Gastrocnemius medialis (tissue), 4 donors: ENCODE data around the gene HLA-A. TPM values are rescaled to one million over a fixed set of nuclear protein-coding genes. Genes with fewer than 3 reads are reported as not detected.

Experiments used
- ATAC-seq, 2 donors: fragments of 150-250 bp; one replicate each; pipeline ENCODE4 v1.9.1; 2016
- DNase-seq, 2 donors: peaks; one replicate each; pipeline ENCODE4 v3.0.0-alpha.2; 2019
- H3K27ac ChIP-seq, 4 donors: fragments of 200-600 bp; sonication (generic); 1 replicate in 1 of 4; 2 replicates in 3 of 4; pipeline ENCODE4 v1.5.1; 2016 to 2018; ENCODE audit warnings: mild to moderate bottlenecking in 2 of 4, moderate library complexity in 1 of 4
- H3K27me3 ChIP-seq, 3 donors: fragments of 200-600 bp; sonication (generic) in 2 of 3; 1 replicate in 1 of 3; 2 replicates in 2 of 3; pipeline versions ENCODE4 v1.5.1 to v1.6.0; 2016 to 2019; ENCODE audit warnings: mild to moderate bottlenecking in 1 of 3, moderate library complexity in 1 of 3
- H3K36me3 ChIP-seq, 2 donors: fragments of 200-600 bp; sonication (generic) in 1 of 2; one replicate each; pipeline ENCODE4 v1.5.1; 2017 to 2018
- H3K4me1 ChIP-seq, 2 donors: fragments of 200-600 bp; sonication (generic) in 1 of 2; one replicate each; pipeline ENCODE4 v1.5.1; 2016 to 2017; ENCODE audit warnings: mild to moderate bottlenecking in 2 of 2
- H3K4me3 ChIP-seq, 4 donors: fragments of 200-600 bp; sonication (generic) in 3 of 4; 1 replicate in 1 of 4; 2 replicates in 3 of 4; pipeline ENCODE4 v1.5.1; 2016 to 2019; ENCODE audit warnings: mild to moderate bottlenecking in 2 of 4
- H3K9me3 ChIP-seq, 3 donors: fragments of 200-600 bp; sonication (generic) in 2 of 3; 1 replicate in 1 of 3; 2 replicates in 2 of 3; pipeline ENCODE4 v1.5.1; 2016 to 2019
- CTCF ChIP-seq, 5 experiments: fragments of 450-650 bp in 3 of 5; fragments of 200-600 bp in 2 of 5; sonication (generic) in 2 of 5; IDR thresholded peaks in 4 of 5; conservative IDR thresholded peaks in 1 of 5; 1 replicate in 4 of 5; 2 replicates in 1 of 5; pipeline ENCODE4 v1.5.1; 2016 to 2019; ENCODE audit warnings: antibody characterized with exemption in 5 of 5, mild to moderate bottlenecking in 3 of 5, moderate library complexity in 3 of 5
- POLR2A ChIP-seq, 2 donors: fragments of 450-650 bp; IDR thresholded peaks; one replicate each; pipeline ENCODE4 v1.6.1; 2017; ENCODE audit warnings: antibody characterized with exemption in 2 of 2, mild to moderate bottlenecking in 2 of 2, moderate library complexity in 2 of 2
- in situ Hi-C, 4 donors: fragments of 200-750 bp; cut with MboI; loops; one replicate each; pipeline versions ENCODE4 v1.15.0 to v1.8.0; 2017; ENCODE audit warnings: low sequenced_read_pairs in 4 of 4
- intact Hi-C: fragments of 100-400 bp; cut with DNase I; formaldehyde crosslinking; loops from one replicate; pipeline ENCODE4 v1.15.1; 2023; ENCODE audit warnings: low total_unique reads
- total RNA-seq, 4 donors: library from RNA; depleted of rRNA; stranded (reverse); fragments of >200 nt; gene quantifications; one replicate each; pipeline versions ENCODE4 v1.1.0 to v1.2.3, GENCODE V29; 2016

Gene HLA-A
- total RNA-seq, 4 donors from 2014 or later, result 149 to 161 (median 154) TPM

GRCh38 chr6:29941916-29942274, 437 bp upstream of the HLA-A start:
- DNase-seq (no peak), ATAC-seq (peak; percentile 51 to 57)
- intact Hi-C loops, result loop anchor here (1.0 to 2.0 kb wide), 2 partner anchors 35 to 55 kb away; no protein-coding TSS in a partner anchor

GRCh38 chr6:29943053-29943966, 978 bp downstream of the HLA-A start:
- ATAC-seq (peak; percentile 9 to 12), DNase-seq (no peak)
- no peaks in the 10 kb centered on the region for H3K9me3 ChIP-seq
- peak overlapping the region; percentile 81 to 88 (median 86) for H3K27ac ChIP-seq
- in situ Hi-C loops (no loop called here), intact Hi-C loops (loop anchor here (2.0 kb wide), 1 partner anchor 33 kb away; no protein-coding TSS in a partner anchor)
- peak overlapping the region; percentile 61 to 80 (median 66) for H3K4me3 ChIP-seq
- H3K4me1 ChIP-seq, result peaks cover 0 to 5% of the 10 kb centered on the region in 2 donors
- no peaks in the 10 kb centered on the region for H3K27me3 ChIP-seq
- TF ChIP-seq CTCF (IDR thresholded peaks at IDR 0.05 in 4 of 5, conservative IDR thresholded peaks at IDR 0.05 in 1 of 5), result no peak
- no peak for TF ChIP-seq POLR2A (IDR thresholded peaks at IDR 0.05)
- H3K36me3 ChIP-seq, result no peaks in the 10 kb centered on the region

More at GRCh38 chr6:29941916-29942274, 437 bp upstream of the HLA-A start:
- peak overlapping the region; percentile 81 to 88 (median 86) for H3K27ac ChIP-seq
- H3K9me3 ChIP-seq, result no peaks in the 10 kb centered on the region
- H3K4me1 ChIP-seq, result peaks cover 0 to 5% of the 10 kb centered on the region in 2 donors
- H3K27me3 ChIP-seq, result no peaks in the 10 kb centered on the region
- no peaks in the 10 kb centered on the region for H3K36me3 ChIP-seq
- H3K4me3 ChIP-seq, result peak overlapping the region; percentile 61 to 80 (median 66)
- in situ Hi-C loops, result no loop called here
- TF ChIP-seq POLR2A (IDR thresholded peaks at IDR 0.05) (no peak), CTCF (IDR thresholded peaks at IDR 0.05 in 4 of 5, conservative IDR thresholded peaks at IDR 0.05 in 1 of 5) (no peak)

- H3K4me3 ChIP-seq, result no peak overlapping the region
- intact Hi-C loops, result no loop called here
- H3K27me3 ChIP-seq, result no peaks in the 10 kb centered on the region
- TF ChIP-seq POLR2A (IDR thresholded peaks at IDR 0.05) (no peak), CTCF (IDR thresholded peaks at IDR 0.05 in 4 of 5, conservative IDR thresholded peaks at IDR 0.05 in 1 of 5) (no peak)
- peaks cover 0 to 5% of the 10 kb centered on the region in 2 donors for H3K4me1 ChIP-seq
- no peak for DNase-seq
- H3K27ac ChIP-seq, result no peak overlapping the region
- no peak for ATAC-seq
- in situ Hi-C loops, result no loop called here
- H3K36me3 ChIP-seq, result no peaks in the 10 kb centered on the region
- no peaks in the 10 kb centered on the region for H3K9me3 ChIP-seq
These were observed 3.0 kb downstream of the HLA-A start for GRCh38 chr6:29945281-29945820.

- in situ Hi-C loops (no loop called here), intact Hi-C loops (no loop called here)
- ATAC-seq, result no peak
- H3K27me3 ChIP-seq, result no peaks in the 10 kb centered on the region
- no peaks in the 10 kb centered on the region for H3K36me3 ChIP-seq
- no peak overlapping the region for H3K27ac ChIP-seq
- no peaks in the 10 kb centered on the region for H3K4me1 ChIP-seq
- H3K4me3 ChIP-seq, result no peak overlapping the region
- H3K9me3 ChIP-seq, result no peaks in the 10 kb centered on the region
- no peak for DNase-seq
- no peak for TF ChIP-seq CTCF (IDR thresholded peaks at IDR 0.05 in 4 of 5, conservative IDR thresholded peaks at IDR 0.05 in 1 of 5)
- TF ChIP-seq POLR2A (IDR thresholded peaks at IDR 0.05), result no peak
These were observed 4.1 kb downstream of the HLA-A start for GRCh38 chr6:29946223-29947076.
